HG02623 (cell line): ENCODE data around the gene PTPRK.

Source experiments
- ATAC-seq: cut with Tn5 transposase; IDR thresholded peaks from one replicate; pipeline ENCODE4 v1.9.1; 2021; ENCODE audit warnings: moderate library complexity; ENCODE audit not compliant: unreplicated experiment

PTPRK gene

GRCh38 chr6:128208078-128208477 lies 312.3 kb downstream of the PTPRK start:
- no peak for ATAC-seq

GRCh38 chr6:128206610-128207426 lies 313.6 kb downstream of the PTPRK start:
- ATAC-seq = no peak

- no peak for ATAC-seq
These were observed 315.8 kb downstream of the PTPRK start for GRCh38 chr6:128204616-128205015.

- ATAC-seq = no peak
These were observed 318.1 kb downstream of the PTPRK start for GRCh38 chr6:128202169-128202765.

- no peak for ATAC-seq
These were observed 319.6 kb downstream of the PTPRK start for GRCh38 chr6:128200789-128201188.

GRCh38 chr6:128199461-128199860 lies 320.9 kb downstream of the PTPRK start:
- no peak for ATAC-seq

GRCh38 chr6:128192972-128193371 lies 327.4 kb downstream of the PTPRK start:
- ATAC-seq = no peak

GRCh38 chr6:128188678-128189077 lies 331.7 kb downstream of the PTPRK start:
- no peak for ATAC-seq

GRCh38 chr6:128186729-128187128 lies 333.7 kb downstream of the PTPRK start:
- no peak for ATAC-seq

- no peak for ATAC-seq
These were observed 340.4 kb downstream of the PTPRK start for GRCh38 chr6:128179876-128180438.

GRCh38 chr6:128174724-128175123 lies 345.7 kb downstream of the PTPRK start:
- no peak for ATAC-seq

- no peak for ATAC-seq
These were observed 347.4 kb downstream of the PTPRK start for GRCh38 chr6:128172752-128173682.

- ATAC-seq = no peak
These were observed 348.3 kb downstream of the PTPRK start for GRCh38 chr6:128172081-128172480.

GRCh38 chr6:128171182-128171581 lies 349.2 kb downstream of the PTPRK start:
- no peak for ATAC-seq

GRCh38 chr6:128168244-128168643 lies 352.2 kb downstream of the PTPRK start:
- no peak for ATAC-seq

- no peak for ATAC-seq
These were observed 352.8 kb downstream of the PTPRK start for GRCh38 chr6:128167552-128167951.

- ATAC-seq = no peak
These were observed 356.1 kb downstream of the PTPRK start for GRCh38 chr6:128164254-128164653.

GRCh38 chr6:128162423-128162822 lies 358.0 kb downstream of the PTPRK start:
- no peak for ATAC-seq

GRCh38 chr6:128161839-128162238 lies 358.6 kb downstream of the PTPRK start:
- no peak for ATAC-seq

GRCh38 chr6:128161263-128161662 lies 359.1 kb downstream of the PTPRK start:
- no peak for ATAC-seq

GRCh38 chr6:128158496-128158895 lies 361.9 kb downstream of the PTPRK start:
- ATAC-seq = no peak
